ENCODE results near the gene MADD.

- TF ChIP-seq POLR2A (IDR thresholded peaks at IDR 0.05; ENCODE audit: low read depth, low read length): no peak
- TF ChIP-seq CTCF (IDR thresholded peaks at IDR 0.05; ENCODE audit: extremely low read depth in 1 of 2, insufficient read depth in 1 of 2, low read depth in 1 of 2, low read length in 2 of 2): no peak
- no peak for TF ChIP-seq MYC (IDR thresholded peaks at IDR 0.05; ENCODE audit: low read depth, low read length)
- no peak for TF ChIP-seq MAX (IDR thresholded peaks at IDR 0.05; ENCODE audit: insufficient read depth, insufficient read length)
- TF ChIP-seq POLR2AphosphoS5 (IDR thresholded peaks at IDR 0.05; ENCODE audit: insufficient read depth, low read depth, low read length): no peak
- no peak for TF ChIP-seq EZH2 (IDR thresholded peaks at IDR 0.05; ENCODE audit: borderline replicate concordance, low read depth, low read length, severe bottlenecking)
- TF ChIP-seq JUN (IDR thresholded peaks at IDR 0.05; ENCODE audit: borderline replicate concordance, insufficient read depth, insufficient read length, low read depth): no peak
- no peak for TF ChIP-seq FOS (IDR thresholded peaks at IDR 0.05; ENCODE audit: borderline replicate concordance, insufficient read depth, low read length)
- no peak for TF ChIP-seq GATA2 (IDR thresholded peaks at IDR 0.05; ENCODE audit: insufficient read depth, insufficient read length, low read depth, low read length)
These were observed 25.2 kb upstream of the MADD start for GRCh38 chr11:47244448-47245350.

Data from endothelial cell of umbilical vein (primary cell).